Psoas muscle (tissue), 8 donors: ENCODE data around the gene NGF. TPM values are rescaled to one million over a fixed set of nuclear protein-coding genes. Genes with fewer than 3 reads are reported as not detected.
A peak's percentile ranks its signal among the peaks of the same experiment; 100 is the strongest.

Experiments used
- ATAC-seq, 4 donors: fragments of 200-7000 bp; cut with Tn5 transposase; one replicate each; pipeline ENCODE4 v1.9.1; 2020; ENCODE audit warnings: moderate library complexity in 3 of 4, mild to moderate bottlenecking in 2 of 4
- DNase-seq, 2 donors: peaks; one replicate each; pipeline ENCODE4 v3.0.0-alpha.2; 2020
- H3K27ac ChIP-seq: fragments of 200-600 bp; one replicate; pipeline ENCODE4 v1.8.0; 2022
- H3K27me3 ChIP-seq, 3 donors: fragments of 200-600 bp in 1 of 3; one replicate each; pipeline versions ENCODE4 v1.6.1 to v1.8.0; 2013 to 2022; ENCODE audit warnings: low read length in 2 of 3, mild to moderate bottlenecking in 2 of 3, moderate library complexity in 1 of 3; ENCODE audit not compliant: insufficient read depth in 3 of 3
- H3K36me3 ChIP-seq, 2 donors: fragments of 200-600 bp in 1 of 2; one replicate each; pipeline versions ENCODE4 v1.6.1 to v1.8.0; 2013 to 2022; ENCODE audit warnings: low read depth in 1 of 2, mild to moderate bottlenecking in 1 of 2, moderate library complexity in 1 of 2; ENCODE audit not compliant: insufficient read depth in 1 of 2
- H3K4me1 ChIP-seq: fragments of 200-600 bp; one replicate; pipeline ENCODE4 v1.8.0; 2022
- H3K4me3 ChIP-seq: fragments of 200-600 bp; one replicate; pipeline ENCODE4 v1.8.0; 2022; ENCODE audit warnings: mild to moderate bottlenecking
- H3K9me3 ChIP-seq: fragments of 200-600 bp; one replicate; pipeline ENCODE4 v1.8.0; 2022
- CTCF ChIP-seq: fragments of 200-600 bp; IDR thresholded peaks from one replicate; pipeline ENCODE4 v1.8.0; 2022; ENCODE audit warnings: antibody characterized with exemption
- WGBS, 3 donors: extraction: QIAGEN DNeasy Blood & Tissue Kit; methylation state at CpG; one replicate each; pipeline versions ENCODE4 v1.1.6 to v1.1.7; 2013; 5-methylcytosine and 5-hydroxymethylcytosine counted together
- intact Hi-C, 2 donors: fragments of 100-400 bp; cut with DNase I; formaldehyde crosslinking; loops; one replicate each; pipeline versions ENCODE4 v1.11.0 to v1.14.2; 2022
- polyA plus RNA-seq, 3 donors: library from polyadenylated mRNA; stranded (reverse); fragments of 200-250 nt; gene quantifications; one replicate each; pipeline ENCODE4 v1.2.3, GENCODE V29; 2013
- total RNA-seq, 4 donors: library from RNA; stranded (reverse); fragmentation: NEBNext Ultra II Directional in 2 of 4; extraction: Animal tissue kit (Norgen Biotek cat#: 25700) in 2 of 4; gene quantifications; one replicate each; pipeline versions ENCODE4 v1.2.1 to v1.2.4, GENCODE V29; 2021 to 2023
- donor health status: healthy with polysubstance abuse.
- donor health status: DM: no; HTN: no; CAD: no; lungs with moderate emphysema.
- donor health status: Bipolar disorder and iron deficiency.
- donor health status: healthy.
- donor health status: DM: yes; HTN: yes; CAD: no.
- donor health status: DM: no; HTN: no; CAD: no.
- donor health status: DM: no; HTN: no; CAD: no.
- donor health status: DM: yes; HTN: yes; CAD: no.

NGF gene
- total and polyA plus RNA-seq, 7 donors = 0.27 to 1.4 (median 0.57) TPM

DNA sequence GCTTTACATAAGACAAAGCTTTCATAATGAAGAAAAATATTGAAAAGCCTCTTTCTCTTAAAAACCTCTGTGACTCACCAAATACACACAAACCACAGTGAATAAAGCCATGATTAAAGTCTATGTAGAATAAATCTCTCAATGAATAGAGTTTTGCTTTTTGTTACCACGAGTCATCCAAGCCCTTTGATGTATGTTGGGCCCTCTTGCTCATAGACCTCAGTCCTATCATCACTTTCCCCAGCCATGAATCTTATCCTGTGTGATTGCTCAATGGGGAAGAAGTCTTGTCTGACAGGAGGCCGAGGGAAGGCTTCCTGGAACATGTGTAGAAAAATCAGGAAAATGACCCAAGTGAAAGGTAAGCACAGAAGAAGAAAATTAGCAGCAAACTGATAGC lies 60.8 kb downstream of the NGF start:
- Histone ChIP-seq H3K36me3 (no peaks in the 10 kb centered on the region), H3K4me1 (no peaks in the 10 kb centered on the region), H3K27ac (no peak overlapping the region), H3K9me3 (peaks cover 13% of the 10 kb centered on the region), H3K4me3 (no peak overlapping the region), H3K27me3 (no peaks in the 10 kb centered on the region)
- ATAC-seq (no peak), DNase-seq (no peak)
- intact Hi-C loops = no loop called here
- WGBS, 3 donors = 42 to 59% (median 46%) methylated on average over 2 of the region's 2 CpGs
- TF ChIP-seq CTCF = no peak

- TF ChIP-seq CTCF = no peak
- intact Hi-C loops = no loop called here
- Histone ChIP-seq H3K4me3 (no peak overlapping the region), H3K9me3 (peaks cover 13% of the 10 kb centered on the region), H3K27me3 (no peaks in the 10 kb centered on the region), H3K27ac (no peak overlapping the region), H3K36me3 (no peaks in the 10 kb centered on the region), H3K4me1 (no peaks in the 10 kb centered on the region)
- ATAC-seq (no peak), DNase-seq (no peak)
These were observed 62.8 kb downstream of the NGF start for GRCh38 chr1:115275216-115275615.

DNA sequence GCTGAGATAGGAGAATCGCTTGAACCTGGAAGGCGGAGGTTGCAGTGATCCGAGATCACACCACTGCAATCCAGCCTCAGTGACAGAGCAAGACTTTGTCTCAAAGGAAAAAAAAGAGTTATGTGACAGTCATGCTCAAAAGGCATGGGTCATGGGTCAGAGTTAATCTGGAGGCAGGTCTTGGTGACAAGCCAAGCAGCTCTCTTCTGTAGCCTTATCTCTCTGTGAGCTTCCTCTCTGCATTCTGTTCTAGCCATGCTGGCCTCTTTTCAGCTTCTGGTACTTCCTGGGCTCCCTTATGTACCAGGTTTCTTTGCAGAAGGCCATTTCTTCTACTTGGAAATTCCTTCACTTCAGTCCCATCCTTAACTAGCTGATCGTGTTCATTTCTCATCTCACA lies 63.6 kb downstream of the NGF start:
- Histone ChIP-seq H3K27me3 (no peaks in the 10 kb centered on the region), H3K4me3 (no peak overlapping the region), H3K4me1 (no peaks in the 10 kb centered on the region), H3K9me3 (peaks cover 13% of the 10 kb centered on the region), H3K36me3 (no peaks in the 10 kb centered on the region), H3K27ac (no peak overlapping the region)
- no peak for DNase-seq
- WGBS, 3 donors = 81 to 96% (median 89%) methylated on average over 4 of the region's 4 CpGs
- no peak for ATAC-seq
- intact Hi-C loops = no loop called here
- TF ChIP-seq CTCF = no peak

DNA sequence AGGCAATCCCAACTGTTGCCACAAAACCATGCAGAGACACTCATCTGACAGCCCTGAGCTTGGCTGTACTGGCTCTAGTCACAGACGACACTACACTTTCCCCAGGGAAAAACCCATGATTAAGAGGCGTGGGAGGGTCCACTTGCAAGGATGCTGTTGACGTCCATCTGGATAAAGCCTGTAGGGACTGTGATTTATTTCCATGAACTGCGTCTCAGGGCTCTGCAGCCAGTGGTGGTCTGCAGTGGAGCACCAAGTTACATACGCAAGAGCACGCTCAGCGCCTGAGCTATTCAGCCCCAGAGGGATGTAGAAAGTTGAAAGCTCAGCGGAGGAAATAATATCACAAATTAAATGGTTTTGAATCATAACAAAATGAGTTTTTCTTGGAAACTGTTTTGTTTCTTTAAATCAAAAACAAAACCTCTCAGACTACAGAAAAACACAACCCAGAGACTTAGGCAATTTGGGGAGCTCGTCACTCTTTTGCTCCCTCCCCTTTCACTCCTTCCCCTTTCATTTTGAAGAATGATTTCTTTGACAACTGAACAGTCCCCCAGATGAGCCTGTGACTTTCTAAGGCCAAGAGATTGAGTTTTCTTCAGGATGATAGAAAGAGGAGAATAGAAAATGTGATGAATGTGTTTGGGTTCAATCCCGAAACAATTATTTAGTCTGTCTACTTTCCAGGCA lies 71.2 kb downstream of the NGF start:
- no peak for TF ChIP-seq CTCF
- peaks cover 0 to 3% (median 0%) of the 10 kb centered on the region in 3 donors for H3K27me3 ChIP-seq
- no peak overlapping the region for H3K4me3 ChIP-seq
- H3K36me3 ChIP-seq = no peaks in the 10 kb centered on the region
- H3K4me1 ChIP-seq = no peaks in the 10 kb centered on the region
- WGBS, 3 donors = 50 to 52% (median 51%) methylated on average over 10 of the region's 10 CpGs
- intact Hi-C loops = no loop called here
- ATAC-seq (peak in 3 of 4 donors; percentile 13 to 27 (median 27)), DNase-seq (no peak)
- no peak overlapping the region for H3K27ac ChIP-seq
- no peaks in the 10 kb centered on the region for H3K9me3 ChIP-seq

DNA sequence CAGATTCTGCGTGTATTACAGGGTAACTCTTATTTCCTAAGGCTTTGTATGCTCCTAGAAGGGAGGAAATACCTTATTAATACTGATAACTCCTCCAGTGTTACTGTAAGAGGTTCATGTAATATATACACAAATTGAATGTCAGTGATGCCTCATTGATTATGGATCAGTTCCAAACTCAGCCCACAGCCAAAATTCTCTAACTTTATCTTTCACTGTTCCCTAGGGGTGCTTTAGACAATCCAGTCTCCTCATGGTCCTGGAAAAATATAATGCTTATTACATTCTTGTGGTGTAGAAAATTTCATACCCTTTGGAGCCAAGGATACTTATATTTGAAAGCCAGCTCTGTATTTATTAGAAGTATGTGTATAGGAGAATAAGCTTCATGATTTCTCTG lies 73.0 kb downstream of the NGF start:
- Histone ChIP-seq H3K36me3 (no peaks in the 10 kb centered on the region), H3K4me1 (no peaks in the 10 kb centered on the region), H3K9me3 (no peaks in the 10 kb centered on the region), H3K27me3 (peaks cover 0 to 3% (median 0%) of the 10 kb centered on the region in 3 donors), H3K4me3 (no peak overlapping the region), H3K27ac (no peak overlapping the region)
- 56 to 69% (median 67%) methylated on average over 1 of the region's 1 CpG for WGBS, 3 donors
- ATAC-seq (no peak), DNase-seq (no peak)
- intact Hi-C loops = no loop called here
- TF ChIP-seq CTCF = no peak
